ENCODE measurements around the gene SH2D5.

DNA sequence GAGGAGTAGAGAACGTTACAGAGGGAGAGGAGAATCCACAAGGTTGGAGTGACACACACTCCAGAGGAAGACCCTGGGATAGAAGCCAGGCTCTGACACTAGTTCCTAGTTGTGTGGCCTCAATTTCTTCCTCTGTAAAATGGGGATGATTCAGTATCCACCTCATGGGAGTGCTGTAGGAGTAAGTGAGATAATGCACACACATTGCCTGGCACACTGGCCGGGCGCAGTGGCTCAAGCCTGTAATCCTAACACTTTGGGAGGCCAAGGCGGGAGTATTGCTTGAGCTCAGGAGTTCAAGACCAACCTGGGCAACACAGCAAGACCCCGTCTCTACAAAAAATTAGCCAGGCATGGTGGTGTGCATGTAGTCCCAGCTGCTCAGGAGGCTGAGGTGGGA is 23.6 kb downstream of the SH2D5 start:
- TF ChIP-seq, protein P1, sequence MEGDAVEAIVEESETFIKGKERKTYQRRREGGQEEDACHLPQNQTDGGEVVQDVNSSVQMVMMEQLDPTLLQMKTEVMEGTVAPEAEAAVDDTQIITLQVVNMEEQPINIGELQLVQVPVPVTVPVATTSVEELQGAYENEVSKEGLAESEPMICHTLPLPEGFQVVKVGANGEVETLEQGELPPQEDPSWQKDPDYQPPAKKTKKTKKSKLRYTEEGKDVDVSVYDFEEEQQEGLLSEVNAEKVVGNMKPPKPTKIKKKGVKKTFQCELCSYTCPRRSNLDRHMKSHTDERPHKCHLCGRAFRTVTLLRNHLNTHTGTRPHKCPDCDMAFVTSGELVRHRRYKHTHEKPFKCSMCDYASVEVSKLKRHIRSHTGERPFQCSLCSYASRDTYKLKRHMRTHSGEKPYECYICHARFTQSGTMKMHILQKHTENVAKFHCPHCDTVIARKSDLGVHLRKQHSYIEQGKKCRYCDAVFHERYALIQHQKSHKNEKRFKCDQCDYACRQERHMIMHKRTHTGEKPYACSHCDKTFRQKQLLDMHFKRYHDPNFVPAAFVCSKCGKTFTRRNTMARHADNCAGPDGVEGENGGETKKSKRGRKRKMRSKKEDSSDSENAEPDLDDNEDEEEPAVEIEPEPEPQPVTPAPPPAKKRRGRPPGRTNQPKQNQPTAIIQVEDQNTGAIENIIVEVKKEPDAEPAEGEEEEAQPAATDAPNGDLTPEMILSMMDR (IDR thresholded peaks at IDR 0.05; ENCODE audit: poor library complexity) = no peak
- TF ChIP-seq EZH2phosphoT487 (IDR thresholded peaks at IDR 0.05; ENCODE audit: low read depth, severe bottlenecking, unreplicated experiment) (no peak), EZH2 (IDR thresholded peaks at IDR 0.05; ENCODE audit: borderline replicate concordance) (no peak)

Data from hepatocyte (in vitro differentiated cells).